ENCODE results near the gene KLF12.

DNA sequence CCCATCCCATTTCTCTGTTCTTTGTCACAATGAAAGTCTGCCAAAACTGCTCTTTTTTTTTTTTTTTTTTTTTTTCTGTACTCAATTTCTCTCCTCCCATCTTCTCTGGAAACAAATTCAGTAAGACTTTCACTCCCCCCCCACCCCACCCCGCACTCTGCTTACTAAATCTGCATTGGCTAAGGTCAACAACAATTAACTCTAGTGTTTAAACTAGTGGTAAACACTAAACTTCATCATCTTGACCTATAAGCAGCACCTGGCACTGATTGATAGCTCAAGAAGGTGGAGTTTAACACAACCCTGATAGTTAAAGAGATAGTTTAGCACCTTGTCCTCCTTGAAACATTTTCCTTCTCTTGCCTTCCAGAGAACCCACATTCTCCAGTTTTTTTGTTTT is 14.1 kb upstream of the KLF12 start:
- TF ChIP-seq, protein P1, sequence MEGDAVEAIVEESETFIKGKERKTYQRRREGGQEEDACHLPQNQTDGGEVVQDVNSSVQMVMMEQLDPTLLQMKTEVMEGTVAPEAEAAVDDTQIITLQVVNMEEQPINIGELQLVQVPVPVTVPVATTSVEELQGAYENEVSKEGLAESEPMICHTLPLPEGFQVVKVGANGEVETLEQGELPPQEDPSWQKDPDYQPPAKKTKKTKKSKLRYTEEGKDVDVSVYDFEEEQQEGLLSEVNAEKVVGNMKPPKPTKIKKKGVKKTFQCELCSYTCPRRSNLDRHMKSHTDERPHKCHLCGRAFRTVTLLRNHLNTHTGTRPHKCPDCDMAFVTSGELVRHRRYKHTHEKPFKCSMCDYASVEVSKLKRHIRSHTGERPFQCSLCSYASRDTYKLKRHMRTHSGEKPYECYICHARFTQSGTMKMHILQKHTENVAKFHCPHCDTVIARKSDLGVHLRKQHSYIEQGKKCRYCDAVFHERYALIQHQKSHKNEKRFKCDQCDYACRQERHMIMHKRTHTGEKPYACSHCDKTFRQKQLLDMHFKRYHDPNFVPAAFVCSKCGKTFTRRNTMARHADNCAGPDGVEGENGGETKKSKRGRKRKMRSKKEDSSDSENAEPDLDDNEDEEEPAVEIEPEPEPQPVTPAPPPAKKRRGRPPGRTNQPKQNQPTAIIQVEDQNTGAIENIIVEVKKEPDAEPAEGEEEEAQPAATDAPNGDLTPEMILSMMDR (IDR thresholded peaks at IDR 0.05) = no peak
- no peak for TF ChIP-seq POLR2A (IDR thresholded peaks at IDR 0.05)
